ENCODE results near the gene BBS10.
"Not testable (repeated sequence)": the region's sequence is repeated elsewhere in the genome, so short reads cannot be mapped to it uniquely, and the experiment has no call there.

Gene BBS10

GRCh38 chr12:76329159-76329558, 19.1 kb downstream of the BBS10 start:
- no peak for DNase-seq

DNA sequence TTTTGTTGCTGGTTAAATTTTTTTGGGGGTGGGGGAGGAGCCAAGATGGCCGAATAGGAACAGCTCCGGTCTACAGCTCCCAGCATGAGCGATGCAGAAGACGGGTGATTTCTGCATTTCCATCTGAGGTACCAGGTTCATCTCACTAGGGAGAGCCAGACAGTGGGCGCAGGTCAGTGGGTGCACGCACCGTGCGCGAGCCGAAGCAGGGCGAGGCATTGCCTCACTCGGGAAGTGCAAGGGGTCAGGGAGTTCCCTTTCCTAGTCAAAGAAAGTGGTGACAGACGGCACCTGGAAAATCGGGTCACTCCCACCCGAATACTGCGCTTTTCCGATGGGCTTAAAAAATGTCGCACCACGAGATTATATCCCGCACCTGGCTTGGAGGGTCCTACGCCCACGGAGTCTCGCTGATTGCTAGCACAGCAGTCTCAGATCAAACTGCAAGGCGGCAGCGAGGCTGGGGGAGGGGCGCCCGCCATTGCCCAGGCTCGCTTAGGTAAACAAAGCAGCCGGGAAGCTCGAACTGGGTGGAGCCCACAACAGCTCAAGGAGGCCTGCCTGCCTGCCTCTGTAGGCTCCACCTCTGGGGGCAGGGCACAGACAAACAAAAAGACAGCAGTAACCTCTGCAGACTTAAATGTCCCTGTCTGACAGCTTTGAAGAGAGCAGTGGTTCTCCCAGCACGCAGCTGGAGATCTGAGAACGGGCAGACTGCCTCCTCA, 28.5 kb downstream of the BBS10 start:
- DNase-seq: not testable (repeated sequence)

GRCh38 chr12:76318773-76319594, 29.2 kb downstream of the BBS10 start:
- DNase-seq: no peak

DNA sequence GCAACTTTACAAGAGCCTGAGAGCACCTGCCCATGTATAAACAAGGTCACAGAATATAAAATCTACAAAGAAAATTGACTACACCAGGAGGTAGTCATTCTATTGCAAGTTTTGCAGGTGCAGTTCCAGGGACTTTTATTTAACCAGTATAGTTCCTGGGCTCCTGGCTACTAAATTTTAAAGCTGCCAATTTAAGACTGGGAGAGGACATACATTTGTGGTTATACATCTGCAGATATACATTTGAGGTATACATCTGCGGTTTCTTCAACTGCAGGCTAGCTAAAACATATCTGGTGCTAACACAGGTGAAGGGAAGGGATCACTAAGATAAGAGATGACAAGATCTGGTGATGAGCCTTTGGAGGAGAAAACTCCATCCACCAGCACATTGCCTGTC, 30.2 kb downstream of the BBS10 start:
- DNase-seq: no peak

- no peak for DNase-seq
Measured at GRCh38 chr12:76316468-76316867, 31.7 kb downstream of the BBS10 start.

DNA sequence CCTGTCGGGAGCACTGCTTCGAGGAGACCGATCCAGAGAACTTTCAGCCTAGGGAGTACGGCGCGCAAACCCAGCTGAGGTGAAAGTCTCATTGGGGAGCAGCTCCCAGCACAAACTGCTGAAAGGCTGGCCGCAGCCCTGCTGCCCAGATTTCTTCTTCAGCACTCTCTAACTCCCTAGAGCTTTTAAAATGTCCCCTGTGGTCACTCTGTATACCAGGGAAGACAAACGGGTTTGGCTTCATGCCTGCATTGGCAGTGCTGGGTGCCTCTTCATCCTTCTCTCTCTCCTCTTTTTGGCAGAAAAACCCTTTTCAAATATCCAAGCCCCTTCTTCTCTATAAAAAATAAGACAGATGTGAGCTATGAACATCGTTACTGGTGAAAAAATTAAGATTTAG, 34.9 kb downstream of the BBS10 start:
- no peak for DNase-seq

- no peak for DNase-seq
Measured at GRCh38 chr12:76312315-76312714, 35.9 kb downstream of the BBS10 start.

DNA sequence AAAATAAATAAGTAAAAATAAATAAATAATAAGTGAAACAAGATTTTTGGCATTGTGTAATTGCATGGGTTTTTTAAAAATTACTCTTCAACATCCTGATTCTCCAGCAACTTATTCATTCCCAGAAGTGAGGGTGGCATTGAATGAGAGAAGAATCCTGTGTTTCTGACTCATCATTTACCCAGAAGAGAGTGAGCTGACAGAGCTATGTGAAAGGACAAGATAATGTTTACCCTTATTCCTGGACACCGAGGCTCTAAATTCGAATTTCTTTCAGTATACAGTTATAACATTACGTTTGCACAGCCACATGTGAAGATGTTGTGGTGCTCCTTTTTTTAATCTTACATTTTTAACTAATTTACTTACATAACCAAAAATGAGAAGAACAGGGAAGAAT, 36.4 kb downstream of the BBS10 start:
- DNase-seq: no peak

DNA sequence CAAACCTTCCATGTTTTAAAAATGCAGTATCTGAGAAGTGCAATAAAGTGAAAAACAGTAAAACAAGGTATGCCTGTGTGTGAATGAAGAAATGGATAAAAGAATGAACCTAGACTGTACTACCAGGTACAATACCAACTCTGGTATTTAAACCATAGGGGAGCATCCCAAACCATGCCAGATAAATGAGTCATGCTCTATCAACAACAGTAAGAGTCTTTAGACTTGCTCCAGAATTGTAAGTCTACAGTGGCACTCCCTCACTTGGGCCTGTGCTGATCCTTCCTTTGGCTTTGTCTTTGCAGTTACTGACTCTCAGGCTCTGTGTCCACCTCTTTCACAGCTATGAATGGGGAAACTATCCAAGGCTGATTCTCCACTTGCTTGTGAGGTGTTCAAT, 38.1 kb downstream of the BBS10 start:
- DNase-seq: no peak

DNA sequence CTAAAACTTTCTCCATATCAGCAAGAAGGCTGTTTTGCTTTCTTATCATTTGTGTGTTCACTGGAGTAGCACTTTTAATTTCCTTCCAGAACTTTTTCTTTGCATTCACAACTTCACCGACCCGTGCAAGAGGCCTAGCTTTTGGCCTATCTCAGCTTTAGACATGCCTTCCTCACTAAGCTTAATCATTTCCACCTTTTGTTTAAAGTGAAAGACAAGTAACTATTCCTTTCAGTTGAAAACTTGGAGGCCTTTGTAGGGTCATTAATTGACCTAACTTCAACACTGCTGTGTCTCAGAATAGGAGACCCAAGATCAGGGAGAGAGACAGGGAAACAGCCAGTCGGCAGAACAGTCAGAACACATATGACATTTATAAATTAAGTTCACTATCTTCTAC, 39.3 kb downstream of the BBS10 start:
- no peak for DNase-seq

DNA sequence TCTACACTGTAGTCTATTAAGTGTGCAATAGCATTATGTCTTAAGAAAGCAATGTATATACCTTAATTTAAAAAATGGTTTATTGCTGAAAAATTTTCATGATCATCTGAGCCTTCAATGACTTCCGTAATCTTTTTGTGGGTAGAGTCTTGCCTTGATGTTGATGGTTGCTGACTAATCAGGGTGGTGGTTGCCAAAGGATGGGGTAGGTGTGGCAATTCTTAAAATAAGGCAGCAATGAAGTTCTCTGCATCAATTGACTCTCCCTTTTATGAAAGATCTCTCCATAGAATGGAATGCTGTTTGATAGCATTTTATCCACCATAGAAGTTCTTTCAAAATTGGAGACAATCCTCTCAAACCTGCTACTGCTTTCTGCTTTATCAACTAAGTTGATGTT, 41.1 kb downstream of the BBS10 start:
- DNase-seq: no peak

GRCh38 chr12:76303989-76304460, 44.2 kb downstream of the BBS10 start:
- DNase-seq: no peak

GRCh38 chr12:76303365-76303764, 44.9 kb downstream of the BBS10 start:
- DNase-seq: no peak

DNA sequence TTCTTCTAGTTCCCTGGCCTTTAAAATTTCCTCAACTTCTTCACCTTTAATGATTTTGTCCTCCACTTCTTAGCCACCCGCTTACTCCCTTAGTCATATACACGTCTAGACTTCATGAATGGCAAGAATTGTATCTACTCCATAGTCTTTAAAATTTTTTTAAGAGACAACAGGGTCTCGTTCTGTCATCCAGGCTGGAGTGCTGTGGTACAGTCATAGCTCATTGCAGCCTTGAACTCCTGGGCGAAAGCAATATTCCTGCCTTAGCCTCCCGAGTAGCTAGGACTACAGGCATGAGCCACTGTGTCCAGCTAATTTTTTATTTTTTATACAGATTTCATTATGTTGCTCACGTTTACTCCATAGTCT, 47.9 kb downstream of the BBS10 start:
- no peak for DNase-seq

DNA sequence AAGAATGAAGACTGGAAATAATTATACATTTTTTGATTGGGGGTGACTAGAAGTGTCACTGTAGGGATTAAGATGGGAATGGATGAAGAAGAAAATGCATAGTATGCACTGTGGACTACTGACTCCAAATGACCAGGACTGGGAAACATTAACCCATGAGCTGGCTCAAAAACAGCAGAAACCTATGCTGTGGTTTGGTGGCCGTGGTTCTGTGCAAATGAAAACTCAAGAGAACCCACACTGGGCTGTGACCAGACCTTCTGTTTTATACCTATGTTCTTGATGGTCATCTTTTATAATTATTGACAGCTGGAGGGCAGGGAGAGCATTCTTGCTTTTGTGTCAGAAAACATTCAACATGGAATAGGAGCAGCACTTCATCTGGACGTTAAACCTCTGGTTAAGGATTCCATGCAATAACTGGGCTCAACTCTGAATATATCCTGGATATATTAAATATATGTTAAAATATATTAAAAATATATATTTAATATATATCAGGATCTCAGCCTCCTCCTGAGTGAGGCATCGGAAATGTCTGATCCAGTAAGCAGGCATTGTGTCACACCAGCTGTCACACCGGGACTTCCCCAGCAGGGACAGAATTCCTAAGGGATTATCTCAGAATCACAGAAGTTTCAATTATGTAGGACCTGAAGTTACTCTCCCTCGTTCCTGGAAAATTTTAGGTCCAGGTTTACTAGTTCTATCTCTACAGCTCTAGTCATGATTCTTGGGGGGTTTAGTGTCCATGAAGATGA, 48.5 kb downstream of the BBS10 start:
- no peak for DNase-seq

Data from effector CD8-positive, alpha-beta T cell (primary cell).